Amniotic epithelial cell (primary cell): Measurements from ENCODE around the gene CLTCL1.
A peak's percentile ranks its signal among the peaks of the same experiment; 100 is the strongest.

ENCODE experiments used
- DNase-seq: peaks from one replicate; pipeline ENCODE4 v3.0.0-alpha.2; 2010; ENCODE audit warnings: low read depth

CLTCL1 gene

GRCh38 chr22:19195796-19196731, 95.5 kb downstream of the CLTCL1 start:
- DNase-seq, result no peak

GRCh38 chr22:19194766-19195536, 96.6 kb downstream of the CLTCL1 start:
- DNase-seq, result no peak

- DNase-seq, result no peak
These were observed 97.6 kb downstream of the CLTCL1 start for GRCh38 chr22:19193879-19194278.

GRCh38 chr22:19187716-19188563, 103.6 kb downstream of the CLTCL1 start:
- no peak for DNase-seq

- no peak for DNase-seq
These were observed 107.1 kb downstream of the CLTCL1 start for GRCh38 chr22:19184276-19184997.

- DNase-seq, result no peak
These were observed 108.3 kb downstream of the CLTCL1 start for GRCh38 chr22:19183216-19183615.

GRCh38 chr22:19182472-19183157, 108.9 kb downstream of the CLTCL1 start:
- no peak for DNase-seq

- no peak for DNase-seq
These were observed 109.6 kb downstream of the CLTCL1 start for GRCh38 chr22:19181786-19182471.

- no peak for DNase-seq
These were observed 110.6 kb downstream of the CLTCL1 start for GRCh38 chr22:19180740-19181410.

GRCh38 chr22:19180234-19180633, 111.3 kb downstream of the CLTCL1 start:
- no peak for DNase-seq

- peak; percentile 83 for DNase-seq
These were observed 111.9 kb downstream of the CLTCL1 start for GRCh38 chr22:19179497-19180048.

- DNase-seq, result peak; percentile 74
These were observed 112.6 kb downstream of the CLTCL1 start, which contains the start of gene SLC25A1 for GRCh38 chr22:19178657-19179496. TSS of gene SLC25A1 (minus strand) at chr22:19178736. CDS start at chr22:19178673, 63 bp downstream.

GRCh38 chr22:19178065-19178656, 113.4 kb downstream of the CLTCL1 start:
- no peak for DNase-seq

- no peak for DNase-seq
These were observed 114.1 kb downstream of the CLTCL1 start for GRCh38 chr22:19177164-19178064.

GRCh38 chr22:19176732-19177131, 114.8 kb downstream of the CLTCL1 start:
- DNase-seq, result no peak

GRCh38 chr22:19176175-19176643, 115.3 kb downstream of the CLTCL1 start:
- DNase-seq, result no peak
